GM12875 (cell line): ENCODE measurements around the gene SLC12A1.
A peak's percentile ranks its signal among the peaks of the same experiment; 100 is the strongest.

Experiments used
- H3K4me3 ChIP-seq: one replicate; pipeline ENCODE4 v1.5.1; 2011; ENCODE audit warnings: low read depth, low read length, control low read depth
- CTCF ChIP-seq: IDR thresholded peaks from 2 replicates; pipeline ENCODE4 v1.5.1; 2011; ENCODE audit warnings: low read depth, mild to moderate bottlenecking, control low read depth, inconsistent platforms, low read length, moderate library complexity, borderline replicate concordance; ENCODE audit not compliant: insufficient read depth

SLC12A1 gene

GRCh38 chr15:48233246-48233645, 27.1 kb downstream of the SLC12A1 start:
- TF ChIP-seq CTCF: no peak
- no peak overlapping the region for H3K4me3 ChIP-seq

GRCh38 chr15:48239334-48239733, 33.2 kb downstream of the SLC12A1 start:
- no peak for TF ChIP-seq CTCF
- H3K4me3 ChIP-seq: no peak overlapping the region

- TF ChIP-seq CTCF: no peak
- H3K4me3 ChIP-seq: no peak overlapping the region
Observed at GRCh38 chr15:48242015-48242414, 35.9 kb downstream of the SLC12A1 start.

- H3K4me3 ChIP-seq: no peak overlapping the region
- no peak for TF ChIP-seq CTCF
Observed at GRCh38 chr15:48242535-48242934, 36.4 kb downstream of the SLC12A1 start.

- no peak overlapping the region for H3K4me3 ChIP-seq
- no peak for TF ChIP-seq CTCF
Observed at GRCh38 chr15:48244921-48245320, 38.8 kb downstream of the SLC12A1 start.

- H3K4me3 ChIP-seq: no peak overlapping the region
- TF ChIP-seq CTCF: no peak
Observed at GRCh38 chr15:48248414-48248813, 42.3 kb downstream of the SLC12A1 start.

GRCh38 chr15:48250640-48251076, 44.6 kb downstream of the SLC12A1 start:
- H3K4me3 ChIP-seq: no peak overlapping the region
- peak; percentile 57 for TF ChIP-seq CTCF
